Measurements from ENCODE around the gene PDHB.

GRCh38 chr3:58478781-58479180 lies 45.1 kb upstream of the PDHB start:
- TF ChIP-seq NFRKB (IDR thresholded peaks at IDR 0.05) = no peak
- TF ChIP-seq FOXM1 (IDR thresholded peaks at IDR 0.05; ENCODE audit: borderline replicate concordance) = no peak
- TF ChIP-seq CTBP1 (IDR thresholded peaks at IDR 0.05; ENCODE audit: borderline replicate concordance) = no peak
- TF ChIP-seq ELF4 (IDR thresholded peaks at IDR 0.05) = no peak
- TF ChIP-seq FOXA1 (IDR thresholded peaks at IDR 0.05) = no peak
- TF ChIP-seq TARDBP (IDR thresholded peaks at IDR 0.05) = no peak
- no peak for TF ChIP-seq PKNOX1 (IDR thresholded peaks at IDR 0.05)
- TF ChIP-seq SUZ12 (IDR thresholded peaks at IDR 0.05) = no peak
- no peak for TF ChIP-seq HDGF (IDR thresholded peaks at IDR 0.05; ENCODE audit: borderline replicate concordance)
- TF ChIP-seq BHLHE40 (IDR thresholded peaks at IDR 0.05; ENCODE audit: borderline replicate concordance) = no peak
- no peak for TF ChIP-seq ZNF384 (IDR thresholded peaks at IDR 0.05)
- no peak for TF ChIP-seq SP1 (IDR thresholded peaks at IDR 0.05)
- no peak for TF ChIP-seq FOXK2 (IDR thresholded peaks at IDR 0.05)
